DMS 273 (cell line): ENCODE measurements around the gene TGFB2.

Experiments
- DNase-seq: peaks from one replicate; lab custom pipeline; 2025; ENCODE audit not compliant: unreplicated experiment; lab: John Stamatoyannopoulos, UW

The TGFB2 gene

DNA sequence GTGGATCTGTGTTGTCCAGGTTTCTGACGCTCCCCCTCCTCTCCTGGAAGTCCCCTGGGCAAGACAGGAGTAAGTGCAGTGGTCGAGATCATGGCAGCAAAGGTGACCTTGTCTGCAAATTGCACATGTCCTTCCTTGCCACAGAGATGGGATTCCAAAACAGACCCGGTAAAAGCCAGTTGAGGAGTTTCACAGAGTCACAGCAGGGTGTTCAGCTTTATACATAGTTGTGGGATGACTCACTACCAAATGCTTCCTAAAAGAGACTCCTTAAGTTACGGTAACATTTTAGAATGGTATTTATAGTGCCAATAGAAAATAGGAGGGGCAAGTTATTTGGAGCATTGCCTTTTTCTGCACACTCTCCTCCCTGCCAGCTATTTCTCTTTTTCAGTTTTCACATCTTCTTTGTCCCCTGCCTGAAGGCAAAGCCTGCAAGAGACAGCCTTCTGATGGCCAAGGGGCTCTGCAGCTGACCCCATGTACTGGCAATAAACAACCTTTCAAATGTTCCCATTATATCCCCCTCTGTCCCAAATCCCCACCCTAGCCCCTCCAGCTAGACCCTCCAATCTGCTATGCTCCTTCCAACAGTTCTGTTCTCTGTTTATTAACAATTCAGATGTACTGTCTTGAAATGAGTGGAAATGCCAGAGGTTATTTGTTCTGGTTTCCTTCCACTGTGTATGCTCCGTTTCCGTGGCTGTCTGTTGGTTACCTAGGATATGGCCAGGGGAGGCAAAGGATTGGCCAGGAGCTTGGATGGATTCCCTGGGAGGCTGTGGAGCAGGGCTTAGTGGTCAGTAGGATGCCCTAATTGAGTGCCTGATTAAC, 115.0 kb downstream of the TGFB2 start:
- peak; percentile 65 for DNase-seq

DNA sequence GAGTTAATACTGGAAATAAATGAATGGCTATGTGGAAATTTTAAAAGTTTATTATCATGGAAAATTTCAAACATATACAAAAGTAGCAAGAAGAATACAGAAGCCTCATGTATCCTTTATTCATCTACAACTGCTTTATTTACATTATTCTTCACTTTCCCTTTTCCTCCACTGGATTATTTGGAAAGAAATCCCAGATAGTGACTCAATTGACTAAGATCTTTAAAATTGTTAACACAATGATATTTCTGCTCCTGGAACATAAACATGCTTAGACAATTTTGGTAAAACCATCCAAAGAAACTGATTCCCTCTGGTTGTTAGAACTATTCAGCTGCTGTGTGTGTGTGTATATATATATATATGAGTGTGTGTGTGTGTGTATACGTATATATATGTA, 116.2 kb downstream of the TGFB2 start:
- no peak for DNase-seq

DNA sequence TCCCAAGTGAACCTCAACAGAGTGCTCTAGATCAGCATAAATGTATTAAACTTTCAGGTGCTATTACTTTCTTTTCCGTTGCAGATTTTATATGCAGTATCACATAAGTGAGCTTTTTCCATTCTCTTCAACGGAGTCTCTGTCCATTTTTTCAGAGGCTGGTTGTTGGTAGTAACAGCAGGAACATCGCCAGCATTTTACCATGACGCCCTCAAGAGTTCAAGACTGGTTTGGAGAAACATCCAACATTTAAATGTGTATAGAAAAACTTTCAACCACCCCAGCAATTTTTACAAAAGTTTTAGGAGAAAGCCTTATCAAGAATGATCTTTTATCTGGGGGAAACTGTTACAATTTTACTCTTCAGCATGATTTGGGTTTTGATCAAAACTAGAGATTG, 117.0 kb downstream of the TGFB2 start:
- DNase-seq: no peak

DNA sequence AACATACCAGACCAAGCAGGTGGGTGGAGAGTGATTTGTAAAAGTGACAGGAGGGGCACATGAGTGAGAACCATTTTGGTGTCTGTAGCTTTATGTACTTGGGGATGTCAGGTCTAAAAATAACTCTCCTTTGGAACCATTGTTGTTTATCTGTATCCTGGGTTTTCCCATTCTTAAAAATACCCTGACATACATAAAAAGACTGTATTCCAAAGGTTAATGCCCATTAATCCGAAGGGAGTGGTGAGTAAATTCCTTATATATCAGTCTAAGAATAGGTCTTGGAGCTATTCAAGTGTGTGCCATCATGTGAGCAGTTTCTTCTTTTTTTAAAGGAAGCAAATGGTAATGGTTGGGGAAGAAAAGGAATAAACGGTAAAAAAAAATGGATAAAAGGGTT, 117.5 kb downstream of the TGFB2 start:
- no peak for DNase-seq

DNA sequence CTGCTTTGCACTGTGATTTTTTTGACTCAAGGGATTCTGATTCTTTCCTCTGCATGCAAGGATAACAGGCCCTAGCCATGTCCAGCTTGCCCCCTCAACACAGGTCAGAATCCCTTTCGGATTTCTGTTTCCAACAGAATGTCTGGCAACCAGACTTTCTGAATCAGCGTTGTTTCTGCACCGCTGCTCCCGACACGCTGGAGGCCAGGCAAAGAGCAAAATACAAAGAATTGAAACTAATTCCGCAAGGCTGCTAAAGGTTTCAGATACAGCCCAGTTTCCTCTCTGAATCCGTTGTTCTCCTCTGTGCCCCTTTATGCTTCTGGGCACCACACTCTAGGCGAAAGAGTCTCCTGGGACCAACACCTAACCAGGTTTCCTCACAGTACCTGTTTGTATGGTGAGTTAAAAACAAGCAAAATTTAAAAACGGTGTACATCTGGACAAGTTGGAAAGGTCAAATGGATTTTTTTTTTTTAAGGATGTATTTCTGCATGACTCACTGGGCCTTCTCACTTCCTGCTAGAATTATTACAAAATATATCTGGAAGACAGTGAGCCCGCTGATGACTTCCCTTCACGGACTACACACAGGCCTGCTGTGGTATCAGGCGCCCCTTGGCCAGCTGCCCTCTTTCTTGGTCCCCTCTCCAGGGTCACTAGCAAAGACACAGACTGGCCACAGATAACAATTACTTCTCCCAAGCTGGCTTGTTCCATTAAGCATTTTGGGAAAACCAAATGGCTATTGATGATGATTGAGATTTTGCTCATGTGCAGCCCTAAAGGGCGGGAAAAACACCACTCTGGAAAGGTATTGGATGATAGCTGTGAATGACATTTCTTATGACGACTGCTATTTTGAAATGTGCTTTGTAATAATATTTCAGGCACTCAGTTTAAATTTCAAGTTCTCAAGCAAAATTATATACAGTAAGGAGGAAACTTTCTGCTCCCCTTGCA, 118.3 kb downstream of the TGFB2 start:
- DNase-seq: no peak

DNA sequence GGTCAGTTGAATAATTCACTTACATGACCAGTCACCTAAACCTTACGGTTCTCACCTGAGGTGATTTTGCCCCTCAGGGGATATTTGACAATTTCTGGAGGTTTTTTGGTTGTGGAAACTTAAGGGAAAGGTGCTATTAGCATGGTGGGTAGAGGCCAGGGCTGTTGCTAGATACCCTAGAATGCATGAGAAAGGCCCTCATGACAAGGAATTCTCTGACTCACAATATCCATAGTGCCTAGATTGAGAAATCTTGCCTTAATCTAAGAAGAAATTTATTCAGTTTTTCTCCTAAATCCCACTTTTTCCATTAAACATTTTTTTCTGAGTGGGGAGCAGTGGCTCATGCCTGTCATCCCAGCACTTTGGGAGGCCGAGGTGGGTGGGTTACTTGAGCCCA, 119.7 kb downstream of the TGFB2 start:
- no peak for DNase-seq

DNA sequence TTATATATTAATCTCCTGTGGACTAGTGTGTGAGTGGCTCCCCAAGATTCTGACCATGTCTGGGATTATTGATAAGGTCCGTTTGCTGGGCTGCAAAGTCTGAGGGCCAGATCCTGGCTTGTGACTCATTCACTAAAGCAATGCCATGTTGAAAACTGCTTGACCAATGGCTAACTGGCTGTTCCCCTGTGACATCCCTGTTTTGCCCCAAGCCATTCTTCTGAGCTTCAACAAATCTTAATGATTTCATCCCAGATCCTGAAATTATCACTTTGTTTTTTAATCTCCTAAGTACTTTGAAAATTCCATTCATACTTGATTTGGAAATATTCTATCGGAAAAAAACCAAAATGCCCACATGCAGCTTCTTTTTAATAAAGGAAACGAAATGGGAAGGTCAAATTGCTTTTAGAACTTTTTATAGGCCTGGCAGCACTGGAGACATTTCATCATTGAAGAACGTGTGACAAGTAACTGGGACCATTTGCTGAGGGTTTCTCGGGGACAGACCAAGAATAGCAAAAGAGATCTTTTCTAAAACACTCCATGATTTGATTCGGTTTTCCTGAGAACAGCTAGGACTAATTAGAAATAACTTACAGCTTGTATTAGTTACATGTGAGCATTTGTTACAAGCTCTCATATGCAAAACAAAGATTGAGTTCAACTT, 121.3 kb downstream of the TGFB2 start:
- DNase-seq: no peak

DNA sequence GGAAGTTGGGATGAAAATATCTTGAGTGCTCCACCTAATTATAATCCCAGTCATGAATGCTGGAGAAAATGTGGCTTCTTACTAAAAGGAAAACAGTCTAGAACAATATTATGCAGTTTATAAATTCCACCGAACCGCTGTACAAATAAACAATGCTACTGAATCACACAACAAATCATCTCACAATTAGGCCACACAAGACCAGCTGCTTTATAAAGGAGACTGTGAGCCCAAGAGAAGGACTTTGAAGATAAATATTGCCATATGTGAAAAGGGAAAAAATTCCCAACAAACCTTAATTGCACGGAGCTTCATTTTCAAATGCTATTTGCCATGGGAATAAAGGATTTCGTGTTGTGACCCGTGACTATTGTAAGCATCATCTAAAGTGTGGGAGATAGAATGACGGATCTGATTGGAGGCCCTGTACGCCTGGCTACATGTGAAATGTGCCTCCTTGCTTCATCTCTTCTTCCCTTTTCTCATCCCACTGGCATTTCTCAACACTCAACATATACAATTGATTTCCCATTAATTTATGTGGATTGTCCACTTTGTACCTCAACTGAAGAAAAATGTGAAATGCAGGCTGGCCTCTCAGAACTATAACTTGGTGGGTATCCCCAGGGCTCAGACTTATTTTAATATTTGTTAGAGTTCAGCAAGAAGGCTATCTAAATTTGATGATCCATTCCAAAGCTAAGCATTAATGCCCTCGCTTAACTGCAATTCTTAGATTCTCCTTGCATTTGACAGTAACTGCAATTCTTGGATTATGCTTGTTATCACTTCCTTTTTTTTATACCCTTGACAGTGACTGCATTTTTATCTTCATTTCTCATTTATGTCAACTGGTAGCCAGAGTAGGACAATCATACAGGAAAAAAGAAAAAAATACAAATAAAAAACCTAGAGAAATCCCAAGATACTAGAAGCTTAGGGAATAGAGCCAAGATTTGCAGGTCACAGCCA, 122.3 kb downstream of the TGFB2 start:
- DNase-seq: no peak

DNA sequence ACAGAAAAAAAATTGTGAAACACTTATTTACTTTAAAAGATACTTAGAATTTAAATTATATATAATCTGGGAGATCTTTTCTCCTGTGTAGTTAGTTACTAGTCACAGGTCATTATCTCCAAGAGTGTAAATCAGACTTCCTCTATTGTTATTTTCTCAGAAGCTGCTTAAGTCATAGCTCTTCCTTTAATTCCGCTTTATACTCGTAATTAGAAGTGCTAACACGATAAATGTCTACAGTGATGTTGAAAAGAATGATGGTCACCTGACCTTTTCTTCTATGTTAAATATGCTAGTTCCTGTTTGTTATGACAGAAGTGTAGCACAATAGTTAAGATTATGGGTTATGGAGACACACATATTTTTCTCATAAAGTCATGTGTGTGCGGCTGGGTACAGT, 123.6 kb downstream of the TGFB2 start:
- DNase-seq: no peak

DNA sequence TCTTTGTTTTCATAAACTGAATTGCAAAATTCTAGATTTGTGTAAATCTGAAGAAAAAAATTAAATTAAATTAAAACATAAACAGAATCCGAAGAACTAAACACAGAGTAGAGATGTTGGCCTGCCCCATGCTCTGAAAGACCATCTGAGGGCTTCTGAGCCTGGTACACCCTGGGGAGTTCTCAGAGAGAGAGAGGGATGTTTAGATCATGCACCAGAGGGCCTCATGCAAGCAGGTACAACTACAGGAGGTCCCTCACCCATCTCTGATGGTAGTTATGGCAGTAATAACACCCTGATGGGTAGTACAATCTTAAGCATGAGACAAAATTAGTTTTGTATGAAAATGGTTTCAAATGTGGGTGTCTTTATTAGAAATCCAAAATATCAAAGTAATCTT, 127.7 kb downstream of the TGFB2 start:
- DNase-seq: peak; percentile 58

DNA sequence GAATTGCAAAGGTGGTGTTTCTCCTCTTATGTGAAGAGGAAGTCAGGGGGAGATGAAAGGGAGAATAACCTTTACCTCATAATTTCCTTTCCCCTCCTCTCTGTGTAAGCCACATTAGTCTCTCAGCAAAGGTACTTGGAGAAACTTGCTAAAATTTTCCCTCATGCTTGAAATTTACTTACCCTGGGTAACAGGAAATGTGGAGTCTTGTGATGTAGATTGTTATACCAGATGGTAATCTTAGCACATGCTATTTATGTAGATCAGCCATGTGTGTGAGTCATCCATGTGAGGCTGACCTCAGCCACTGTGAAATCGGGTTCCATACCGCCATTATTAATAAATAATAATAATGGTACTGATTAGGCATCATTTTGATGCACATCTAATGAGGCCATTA, 128.4 kb downstream of the TGFB2 start:
- peak; percentile 79 for DNase-seq

DNA sequence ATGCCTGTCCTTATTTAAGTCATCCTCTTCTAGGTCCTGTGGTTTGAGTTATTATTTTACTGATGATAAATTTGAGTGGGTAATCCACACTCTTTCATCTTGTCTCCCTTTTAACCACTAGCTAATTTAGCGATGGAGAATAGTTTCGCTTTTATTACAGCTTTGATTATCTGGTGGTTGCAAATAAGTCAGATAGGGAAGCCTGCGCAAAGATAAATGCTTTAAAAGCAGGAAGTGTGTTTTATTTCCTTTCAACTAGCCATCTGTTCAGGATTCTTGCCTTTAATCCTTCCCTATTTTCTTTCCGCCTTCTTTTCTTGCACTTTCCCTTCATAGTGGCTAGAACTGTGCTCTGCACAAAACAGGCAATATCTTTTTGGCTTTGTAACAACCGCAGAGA, 129.0 kb downstream of the TGFB2 start:
- peak; percentile 30 for DNase-seq

DNA sequence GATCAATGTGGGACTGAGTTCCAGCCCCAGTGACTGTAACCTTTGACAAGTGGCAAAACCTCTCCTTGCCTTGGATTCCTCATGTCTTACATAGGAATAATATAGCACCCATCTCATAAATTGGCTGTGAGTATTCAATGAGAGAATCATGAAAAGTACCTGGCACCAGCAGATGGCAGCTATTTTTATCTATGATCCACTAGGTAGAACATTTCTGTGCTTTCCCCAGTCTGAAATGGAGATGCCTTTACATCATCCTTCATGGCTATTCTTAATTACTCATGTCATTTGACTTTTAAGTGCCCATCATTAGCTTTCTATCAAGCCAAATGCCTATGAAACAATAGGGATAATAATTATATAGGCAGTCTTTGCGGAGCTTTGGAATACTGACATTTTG, 130.1 kb downstream of the TGFB2 start:
- peak; percentile 63 for DNase-seq

DNA sequence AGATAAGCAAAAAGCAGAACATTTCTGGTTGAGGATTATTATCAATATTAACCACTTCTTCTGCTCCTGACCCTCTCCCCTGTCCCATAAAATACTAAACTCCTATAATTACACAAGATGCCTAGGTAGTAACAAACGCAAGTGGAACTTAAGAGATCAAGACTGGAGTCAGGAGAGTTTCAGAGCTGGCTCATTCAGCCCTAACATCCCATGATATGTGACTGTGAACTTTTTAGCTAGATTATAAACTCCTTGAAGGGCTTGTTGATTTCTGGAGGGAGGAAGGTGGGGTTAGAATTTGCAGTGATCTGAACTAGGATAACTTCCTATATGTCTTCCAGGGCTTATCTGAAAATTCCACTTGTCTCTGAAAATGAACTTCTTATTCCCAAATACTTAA, 130.6 kb downstream of the TGFB2 start:
- no peak for DNase-seq

DNA sequence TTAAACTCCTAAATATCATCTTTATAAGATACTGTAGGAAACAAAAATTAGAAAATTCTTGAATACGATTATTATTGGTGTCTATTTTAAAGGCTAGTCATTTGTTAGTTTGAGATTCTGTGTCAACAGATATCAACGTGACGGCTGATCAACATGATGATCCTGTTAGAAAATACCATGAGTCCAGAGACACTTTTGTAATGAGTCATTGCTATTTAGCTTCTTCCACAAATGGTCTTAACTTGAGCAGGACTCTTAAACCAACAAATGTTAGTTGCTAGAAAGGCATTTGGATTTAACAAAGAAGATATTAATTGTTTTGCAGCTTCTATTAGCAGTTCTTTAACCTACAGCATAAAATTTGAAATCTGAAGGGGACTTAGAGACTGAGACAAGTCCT, 131.2 kb downstream of the TGFB2 start:
- no peak for DNase-seq

DNA sequence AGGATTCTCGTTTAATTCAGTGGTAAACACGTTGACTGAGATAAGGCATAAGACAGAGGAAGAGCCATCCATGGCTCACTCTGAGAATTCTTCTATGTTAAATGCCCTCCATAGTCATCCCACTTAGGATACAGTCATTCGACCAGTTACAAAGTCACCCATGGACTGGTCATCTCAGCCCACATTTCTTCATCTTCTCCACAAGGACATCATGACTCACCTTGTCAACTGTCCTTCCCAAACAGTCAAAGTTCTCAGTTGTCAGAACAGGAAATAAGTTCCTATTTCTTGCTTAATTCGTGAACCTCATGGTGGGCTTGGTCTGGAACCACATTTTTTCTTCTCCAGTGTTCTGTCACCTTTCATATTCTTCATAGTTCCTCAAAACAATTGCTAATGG, 133.2 kb downstream of the TGFB2 start:
- no peak for DNase-seq

DNA sequence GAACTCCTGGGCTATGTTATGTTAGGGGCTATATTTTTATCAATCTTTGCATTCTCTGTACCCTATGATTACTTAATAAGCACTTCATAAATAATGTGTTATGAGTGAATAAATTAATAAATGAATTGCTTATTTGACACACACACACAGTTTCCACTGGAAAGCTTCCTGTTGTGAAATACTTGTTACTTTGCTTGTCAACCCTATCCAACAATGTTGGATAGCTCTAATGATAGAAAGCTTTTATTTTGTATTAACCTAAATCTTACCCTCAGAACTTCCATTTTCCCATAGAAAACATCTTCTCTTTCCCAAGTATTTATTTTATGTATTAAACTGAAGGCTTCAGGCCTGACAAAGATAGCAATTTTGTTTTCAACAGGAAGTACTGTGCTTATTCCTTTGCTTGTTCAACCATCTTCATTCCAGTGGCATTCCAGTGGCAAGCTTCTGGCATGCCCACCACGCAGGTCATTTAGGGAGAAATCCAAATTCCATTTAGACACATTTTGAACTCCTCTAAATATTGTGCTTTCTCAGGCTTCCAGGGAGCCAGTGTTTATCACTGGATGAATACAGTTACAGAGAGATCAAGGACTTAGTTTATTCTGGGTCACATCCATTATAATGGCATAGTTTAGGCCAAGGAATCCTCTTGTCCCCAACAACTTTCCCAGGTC, 134.4 kb downstream of the TGFB2 start:
- no peak for DNase-seq

DNA sequence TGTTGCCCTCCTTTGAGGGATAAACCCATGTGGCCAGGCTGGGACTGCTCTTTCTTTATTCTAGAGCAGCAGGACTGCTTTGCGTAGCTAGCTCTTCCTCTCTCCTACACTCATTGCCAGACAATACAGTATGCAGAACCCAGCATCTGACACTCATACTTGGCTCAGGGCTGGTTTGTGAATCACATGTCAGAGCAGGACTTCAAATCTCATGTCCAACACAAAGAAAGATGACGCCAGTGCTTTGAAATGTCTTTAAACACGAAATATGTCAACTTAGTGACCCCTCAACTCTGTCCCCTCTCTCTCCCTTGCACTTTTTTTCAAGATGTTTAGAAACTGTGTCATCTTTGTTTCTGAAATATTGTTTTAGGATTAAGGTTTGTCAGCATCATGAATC, 135.0 kb downstream of the TGFB2 start:
- peak; percentile 16 for DNase-seq

DNA sequence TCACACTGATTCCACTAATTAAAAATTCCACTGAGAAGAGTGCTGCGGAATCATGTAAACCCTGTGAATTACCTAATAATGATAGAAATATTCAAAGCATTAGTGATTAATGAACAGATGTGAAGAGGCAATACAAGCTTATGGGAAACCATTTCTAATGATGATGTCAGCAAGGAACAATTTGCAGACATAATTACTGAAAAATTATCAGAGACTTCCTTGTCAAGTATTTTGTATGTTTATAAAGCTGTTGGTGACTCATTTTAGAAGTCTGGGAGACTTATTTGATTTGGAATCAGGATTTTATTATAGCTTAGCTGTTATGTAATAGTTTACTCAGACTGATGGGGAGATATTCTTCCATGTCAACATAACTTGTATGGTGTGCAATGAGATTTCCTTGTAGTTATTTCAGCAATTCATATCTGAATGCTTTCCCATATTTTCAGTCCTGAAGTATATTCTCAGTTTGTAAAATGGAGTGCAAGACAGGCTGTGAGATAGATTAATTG, 135.5 kb downstream of the TGFB2 start:
- no peak for DNase-seq
